ENCODE results near the gene SOX5.

DNA sequence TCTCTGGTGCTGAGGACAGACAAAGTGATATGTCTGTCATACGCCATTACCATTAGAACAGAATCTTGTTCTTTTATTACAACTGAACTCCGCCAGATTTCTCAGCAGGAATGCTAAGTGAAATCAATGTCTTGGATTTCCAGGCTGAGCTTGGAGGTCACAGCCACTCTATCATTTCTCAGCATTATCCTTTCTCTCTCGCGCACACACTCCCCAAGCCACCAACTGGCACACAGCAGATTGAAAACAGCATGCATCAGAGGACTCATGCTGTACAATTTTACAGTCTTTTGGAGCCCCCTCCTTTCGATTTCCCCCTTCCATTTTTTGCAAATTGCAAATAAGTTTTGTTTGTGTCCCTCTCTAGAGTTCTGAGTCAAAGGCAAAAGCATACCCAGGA is 348.6 kb downstream of the SOX5 start:
- TF ChIP-seq, protein P1, sequence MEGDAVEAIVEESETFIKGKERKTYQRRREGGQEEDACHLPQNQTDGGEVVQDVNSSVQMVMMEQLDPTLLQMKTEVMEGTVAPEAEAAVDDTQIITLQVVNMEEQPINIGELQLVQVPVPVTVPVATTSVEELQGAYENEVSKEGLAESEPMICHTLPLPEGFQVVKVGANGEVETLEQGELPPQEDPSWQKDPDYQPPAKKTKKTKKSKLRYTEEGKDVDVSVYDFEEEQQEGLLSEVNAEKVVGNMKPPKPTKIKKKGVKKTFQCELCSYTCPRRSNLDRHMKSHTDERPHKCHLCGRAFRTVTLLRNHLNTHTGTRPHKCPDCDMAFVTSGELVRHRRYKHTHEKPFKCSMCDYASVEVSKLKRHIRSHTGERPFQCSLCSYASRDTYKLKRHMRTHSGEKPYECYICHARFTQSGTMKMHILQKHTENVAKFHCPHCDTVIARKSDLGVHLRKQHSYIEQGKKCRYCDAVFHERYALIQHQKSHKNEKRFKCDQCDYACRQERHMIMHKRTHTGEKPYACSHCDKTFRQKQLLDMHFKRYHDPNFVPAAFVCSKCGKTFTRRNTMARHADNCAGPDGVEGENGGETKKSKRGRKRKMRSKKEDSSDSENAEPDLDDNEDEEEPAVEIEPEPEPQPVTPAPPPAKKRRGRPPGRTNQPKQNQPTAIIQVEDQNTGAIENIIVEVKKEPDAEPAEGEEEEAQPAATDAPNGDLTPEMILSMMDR (conservative IDR thresholded peaks at IDR 0.05 in 1 of 2, IDR thresholded peaks at IDR 0.05 in 1 of 2; ENCODE audit: low read depth in 1 of 2, low read length in 2 of 2): no peak
- no peak for TF ChIP-seq EZH2 (IDR thresholded peaks at IDR 0.05; ENCODE audit: low read length, missing control alignments)
